HepG2 (cell line): ENCODE data around the gene C1QTNF9.

ENCODE experiments used
- ATF3 ChIP-seq: sonication (generic); formaldehyde crosslinking; IDR thresholded peaks from 2 replicates; pipeline ENCODE4 v1.4.0; 2020; ENCODE audit warnings: missing genetic modification reagents
- MAFK ChIP-seq, 2 experiments: IDR thresholded peaks in 1 of 2; conservative IDR thresholded peaks in 1 of 2; 2 replicates each; pipeline ENCODE4 v1.6.1; 2011; ENCODE audit warnings: improper control_type of control experiment in 2 of 2, low read length in 2 of 2
- MEIS1 ChIP-seq: sonication (generic); formaldehyde crosslinking; IDR thresholded peaks from 2 replicates; pipeline ENCODE4 v1.9.0; 2021; ENCODE audit warnings: mild to moderate bottlenecking, missing genetic modification reagents, moderate library complexity, borderline replicate concordance
- NFRKB ChIP-seq: fragments of 450-650 bp; IDR thresholded peaks from 2 replicates; pipeline ENCODE4 v1.6.1; 2017
- NR2C2 ChIP-seq: sonication (generic); formaldehyde crosslinking; IDR thresholded peaks from 2 replicates; pipeline ENCODE4 v1.4.0; 2020; ENCODE audit warnings: missing genetic modification reagents, mild to moderate bottlenecking, moderate library complexity, borderline replicate concordance
- SETDB1 ChIP-seq: sonication (generic); formaldehyde crosslinking; IDR thresholded peaks from 2 replicates; pipeline ENCODE4 v1.5.1; 2020; ENCODE audit warnings: missing genetic modification reagents, mild to moderate bottlenecking, borderline replicate concordance
- TAF1 ChIP-seq: sonication (generic); formaldehyde crosslinking; IDR thresholded peaks from 2 replicates; pipeline ENCODE4 v1.4.0; 2020; ENCODE audit warnings: missing genetic modification reagents
- ZBTB1 ChIP-seq: sonication (generic); formaldehyde crosslinking; IDR thresholded peaks from 2 replicates; pipeline ENCODE4 v1.4.0; 2020; ENCODE audit warnings: missing genetic modification reagents, borderline replicate concordance
- ZBTB2 ChIP-seq: sonication (generic); formaldehyde crosslinking; IDR thresholded peaks from 2 replicates; pipeline ENCODE4 v1.8.0; 2022; ENCODE audit warnings: low read depth, missing genetic modification reagents
- ZNF124 ChIP-seq: sonication (generic); formaldehyde crosslinking; IDR thresholded peaks from 2 replicates; pipeline ENCODE4 v1.4.0; 2020; ENCODE audit warnings: missing genetic modification reagents
- TF ChIP-seq, protein P1 (sequence below): sonication (generic); formaldehyde crosslinking; IDR thresholded peaks from 2 replicates; pipeline ENCODE4 v1.5.0; 2020; ENCODE audit warnings: mild to moderate bottlenecking, missing genetic modification reagents, moderate library complexity

DNA sequence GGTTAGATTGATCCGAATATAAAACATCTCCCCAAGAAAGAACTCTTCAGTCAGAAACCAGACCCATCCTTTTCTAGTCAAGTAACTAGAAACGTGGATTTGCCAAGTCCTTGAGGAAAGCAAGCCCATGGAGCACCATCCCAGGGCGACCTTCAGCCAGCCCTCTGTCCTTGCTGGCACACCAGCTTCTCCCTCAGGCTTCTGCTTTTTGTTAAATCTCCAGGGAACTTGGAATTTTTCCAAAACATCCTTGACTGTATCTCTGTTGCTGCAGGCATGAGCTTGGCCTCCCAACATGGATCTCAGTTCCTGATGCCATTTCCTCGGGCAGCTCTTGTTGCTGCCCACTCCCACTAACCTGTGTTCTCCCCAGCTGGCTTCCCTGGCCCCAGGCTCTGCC is 27.1 kb upstream of the C1QTNF9 start:
- TF ChIP-seq ZBTB2 = no peak
- TF ChIP-seq MEIS1 (CRISPR knock-in tag) = no peak
- no peak for TF ChIP-seq SETDB1
- TF ChIP-seq ZNF124 (CRISPR knock-in tag) = no peak
- no peak for TF ChIP-seq ATF3 (CRISPR knock-in tag)
- TF ChIP-seq, protein P1, sequence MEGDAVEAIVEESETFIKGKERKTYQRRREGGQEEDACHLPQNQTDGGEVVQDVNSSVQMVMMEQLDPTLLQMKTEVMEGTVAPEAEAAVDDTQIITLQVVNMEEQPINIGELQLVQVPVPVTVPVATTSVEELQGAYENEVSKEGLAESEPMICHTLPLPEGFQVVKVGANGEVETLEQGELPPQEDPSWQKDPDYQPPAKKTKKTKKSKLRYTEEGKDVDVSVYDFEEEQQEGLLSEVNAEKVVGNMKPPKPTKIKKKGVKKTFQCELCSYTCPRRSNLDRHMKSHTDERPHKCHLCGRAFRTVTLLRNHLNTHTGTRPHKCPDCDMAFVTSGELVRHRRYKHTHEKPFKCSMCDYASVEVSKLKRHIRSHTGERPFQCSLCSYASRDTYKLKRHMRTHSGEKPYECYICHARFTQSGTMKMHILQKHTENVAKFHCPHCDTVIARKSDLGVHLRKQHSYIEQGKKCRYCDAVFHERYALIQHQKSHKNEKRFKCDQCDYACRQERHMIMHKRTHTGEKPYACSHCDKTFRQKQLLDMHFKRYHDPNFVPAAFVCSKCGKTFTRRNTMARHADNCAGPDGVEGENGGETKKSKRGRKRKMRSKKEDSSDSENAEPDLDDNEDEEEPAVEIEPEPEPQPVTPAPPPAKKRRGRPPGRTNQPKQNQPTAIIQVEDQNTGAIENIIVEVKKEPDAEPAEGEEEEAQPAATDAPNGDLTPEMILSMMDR = no peak
- no peak for TF ChIP-seq TAF1 (CRISPR knock-in tag)
- no peak for TF ChIP-seq NR2C2 (CRISPR knock-in tag)
- no peak for TF ChIP-seq NFRKB
- TF ChIP-seq ZBTB1 (CRISPR knock-in tag) = no peak
- TF ChIP-seq MAFK (conservative IDR thresholded peaks at IDR 0.05 in 1 of 2, IDR thresholded peaks at IDR 0.05 in 1 of 2; ENCODE audit: low read length in 2 of 2) = no peak
